H1 (cell line): Measurements from ENCODE around the gene OR52N5. TPM values are rescaled to one million over a fixed set of nuclear protein-coding genes. Genes with fewer than 3 reads are reported as not detected.

Experiments used
- CTCF ChIA-PET: fragments of 300-600 bp; sonication (Branson Sonifier 250); formaldehyde crosslinking; loops from one replicate; lab custom pipeline; 2021; ENCODE audit not compliant: partially characterized antibody; lab: Charles Lee
- POLR2A ChIA-PET: fragments of 300-600 bp; sonication (Branson Sonifier 250); formaldehyde crosslinking; loops from one replicate; lab custom pipeline; 2021; ENCODE audit warnings: inconsistent platforms; ENCODE audit not compliant: partially characterized antibody; lab: Charles Lee
- DNase-seq, 2 experiments: peaks; one replicate each; pipeline versions ENCODE4 v3.0.0 to v3.0.0-alpha.2; 2010 to 2022; ENCODE audit warnings: low spot score in 2 of 2, low read depth in 1 of 2, mixed read lengths in 1 of 2
- FAIRE-seq: peaks from 2 replicates; lab custom pipeline; 2011; peaks lifted over from hg19 to GRCh38; lab: Jason Lieb, UNC
- H2AFZ ChIP-seq: 2 replicates; pipeline ENCODE4 v1.8.1; 2012; ENCODE audit warnings: low read length, inconsistent platforms
- H2AK5ac ChIP-seq: 2 replicates; pipeline ENCODE4 v1.6.1; 2013; ENCODE audit warnings: low read depth, low read length
- H2BK120ac ChIP-seq: replicated peaks from 2 replicates; pipeline ENCODE3; 2013; ENCODE audit warnings: low read depth, low read length, inconsistent platforms
- H2BK12ac ChIP-seq: 2 replicates; pipeline ENCODE4 v1.6.1; 2013; ENCODE audit warnings: low read depth, low read length
- H2BK15ac ChIP-seq: 2 replicates; pipeline ENCODE4 v1.6.1; 2013; ENCODE audit warnings: low read length
- H2BK20ac ChIP-seq: 2 replicates; pipeline ENCODE4 v1.6.1; 2013; ENCODE audit warnings: low read length
- H2BK5ac ChIP-seq: 2 replicates; pipeline ENCODE4 v1.6.1; 2013; ENCODE audit warnings: low read depth, low read length
- H3K14ac ChIP-seq: 2 replicates; pipeline ENCODE4 v1.6.1; 2013; ENCODE audit warnings: inconsistent platforms; ENCODE audit not compliant: insufficient read length
- H3K18ac ChIP-seq: 2 replicates; pipeline ENCODE4 v1.6.1; 2013; ENCODE audit warnings: low read length; ENCODE audit errors: extremely low read depth
- H3K23ac ChIP-seq: 2 replicates; pipeline ENCODE4 v1.6.1; 2013; ENCODE audit warnings: inconsistent platforms; ENCODE audit not compliant: insufficient read length
- H3K23me2 ChIP-seq: 2 replicates; pipeline ENCODE4 v1.6.1; 2013; ENCODE audit warnings: low read depth, low read length
- H3K27ac ChIP-seq: 2 replicates; pipeline ENCODE4 v1.6.1; 2011; ENCODE audit warnings: low read depth, low read length, inconsistent platforms
- H3K27me3 ChIP-seq, 4 experiments: replicated peaks in 1 of 4; 1 replicate in 1 of 4; 2 replicates in 3 of 4; pipeline versions ENCODE4 v1.6.1 to v1.8.1; 2011 to 2013; ENCODE audit warnings: low read length in 3 of 4, mild to moderate bottlenecking in 3 of 4, inconsistent platforms in 2 of 4, mixed read lengths in 2 of 4, moderate library complexity in 1 of 4; ENCODE audit not compliant: control insufficient read depth in 3 of 4, insufficient read depth in 3 of 4; ENCODE audit errors: extremely low read depth in 1 of 4
- H3K36me3 ChIP-seq, 4 experiments: 2 replicates each; pipeline versions ENCODE4 v1.6.1 to v1.8.1; 2011 to 2013; ENCODE audit warnings: mild to moderate bottlenecking in 4 of 4, low read length in 3 of 4, moderate library complexity in 2 of 4, control low read depth in 1 of 4, inconsistent platforms in 1 of 4; ENCODE audit not compliant: insufficient read depth in 4 of 4, control insufficient read depth in 2 of 4
- H3K4ac ChIP-seq: replicated peaks from 2 replicates; pipeline ENCODE3; 2013; ENCODE audit warnings: low read length, low read depth, mixed read lengths, inconsistent platforms; ENCODE audit not compliant: insufficient read length
- H3K4me1 ChIP-seq, 4 experiments: replicated peaks in 1 of 4; 1 replicate in 1 of 4; 2 replicates in 3 of 4; pipeline versions ENCODE4 v1.6.1 to v1.8.1; 2011 to 2013; ENCODE audit warnings: low read length in 3 of 4, inconsistent platforms in 2 of 4, mixed read lengths in 1 of 4; ENCODE audit not compliant: insufficient read depth in 4 of 4, control insufficient read depth in 3 of 4
- H3K4me2 ChIP-seq, 2 experiments: 2 replicates each; pipeline versions ENCODE4 v1.6.1 to v1.8.1; 2011 to 2013; ENCODE audit warnings: low read depth in 2 of 2, low read length in 2 of 2, control low read depth in 1 of 2, inconsistent platforms in 1 of 2, mild to moderate bottlenecking in 1 of 2; ENCODE audit not compliant: insufficient read depth in 1 of 2
- H3K4me3 ChIP-seq, 4 experiments: fragments of 200-600, 300-600 bp in 1 of 4; sonication (generic), shearing (Covaris generic), sonication (Bioruptor Twin) in 1 of 4; 2 replicates each; pipeline versions ENCODE4 v1.5.1 to v1.8.1; 2011 to 2016; ENCODE audit warnings: low read length in 4 of 4, low read depth in 3 of 4, control low read depth in 2 of 4, inconsistent platforms in 2 of 4, mild to moderate bottlenecking in 2 of 4, mixed read lengths in 1 of 4, moderate library complexity in 1 of 4; ENCODE audit not compliant: insufficient read depth in 2 of 4; ENCODE audit errors: extremely low read depth in 1 of 4
- H3K56ac ChIP-seq: replicated peaks from 2 replicates; pipeline ENCODE3; 2013; ENCODE audit warnings: low read depth, mild to moderate bottlenecking, mixed read lengths, low read length, inconsistent platforms; ENCODE audit not compliant: insufficient read length
- H3K79me1 ChIP-seq: 2 replicates; pipeline ENCODE4 v1.6.1; 2013; ENCODE audit warnings: low read depth, low read length, control low read depth
- H3K79me2 ChIP-seq, 2 experiments: 2 replicates each; pipeline versions ENCODE4 v1.6.1 to v1.8.1; 2012 to 2013; ENCODE audit warnings: low read length in 2 of 2, mild to moderate bottlenecking in 2 of 2, inconsistent platforms in 1 of 2; ENCODE audit not compliant: insufficient read depth in 2 of 2, control insufficient read depth in 1 of 2
- H3K9ac ChIP-seq, 4 experiments: replicated peaks in 1 of 4; 1 replicate in 1 of 4; 2 replicates in 3 of 4; pipeline versions ENCODE4 v1.6.1 to v1.8.1; 2011 to 2013; ENCODE audit warnings: low read depth in 3 of 4, low read length in 3 of 4, control low read depth in 2 of 4, mild to moderate bottlenecking in 2 of 4, moderate library complexity in 2 of 4, inconsistent platforms in 1 of 4; ENCODE audit errors: extremely low read depth in 1 of 4
- H3K9me3 ChIP-seq, 2 experiments: 2 replicates each; pipeline versions ENCODE4 v1.6.1 to v1.8.1; 2012 to 2013; ENCODE audit warnings: mild to moderate bottlenecking in 2 of 2, moderate library complexity in 2 of 2, control low read depth in 1 of 2, inconsistent platforms in 1 of 2, low read depth in 1 of 2, low read length in 1 of 2, mixed read lengths in 1 of 2; ENCODE audit not compliant: insufficient read depth in 2 of 2
- H4K20me1 ChIP-seq, 2 experiments: replicated peaks in 1 of 2; 2 replicates each; pipeline versions ENCODE3 to v1.8.1; 2011 to 2013; ENCODE audit warnings: inconsistent platforms in 2 of 2, low read length in 2 of 2, mild to moderate bottlenecking in 1 of 2; ENCODE audit not compliant: insufficient read depth in 2 of 2, control insufficient read depth in 1 of 2
- H4K5ac ChIP-seq: 2 replicates; pipeline ENCODE4 v1.6.1; 2013; ENCODE audit warnings: low read length, low read depth, mixed read lengths, inconsistent platforms; ENCODE audit not compliant: insufficient read length
- H4K8ac ChIP-seq: 2 replicates; pipeline ENCODE4 v1.8.0; 2013; ENCODE audit warnings: mild to moderate bottlenecking, moderate library complexity, low read length, inconsistent platforms; ENCODE audit not compliant: insufficient read depth; ENCODE audit errors: extremely low read depth
- H4K91ac ChIP-seq: replicated peaks from 2 replicates; pipeline ENCODE3; 2013; ENCODE audit warnings: low read length, mixed read lengths, inconsistent platforms; ENCODE audit not compliant: insufficient read length
- SP4 ChIP-seq: IDR thresholded peaks from 2 replicates; pipeline ENCODE4 v1.6.1; 2012; ENCODE audit warnings: low read length, inconsistent platforms
- ZNF274 ChIP-seq: IDR thresholded peaks from 2 replicates; pipeline ENCODE4 v1.7.0; 2012; ENCODE audit warnings: low read length, borderline replicate concordance; ENCODE audit errors: extremely low read depth
- WGBS, 2 experiments: shearing (Covaris generic) in 1 of 2; methylation state at CpG; one replicate each; pipeline versions ENCODE4 v1.1.6 to v1.1.7; 2013 to 2015; ENCODE audit warnings: low lambda C conversion rate in 2 of 2, mixed read lengths in 2 of 2, inconsistent platforms in 1 of 2, low coverage in 1 of 2, missing lambda C conversion rate in 1 of 2; ENCODE audit not compliant: insufficient replicate concordance in 2 of 2, insufficient coverage in 1 of 2, insufficient read length in 1 of 2; ENCODE audit errors: extremely low coverage in 1 of 2, missing lambda C conversion rate in 1 of 2; 5-methylcytosine and 5-hydroxymethylcytosine counted together
- polyA plus RNA-seq, 7 experiments: library from polyadenylated mRNA; depleted of rRNA in 3 of 7; stranded (reverse) in 5 of 7; unstranded in 2 of 7; fragments of >200 nt in 5 of 7; fragments of 200-250 nt in 2 of 7; gene quantifications; 1 replicate in 5 of 7; 2 replicates in 1 of 7; 4 replicates in 1 of 7; pipeline versions ENCODE4 v1.2.1 to v1.2.3, GENCODE V29; 2011 to 2013; ENCODE audit warnings: missing spikeins in 2 of 7, mixed read lengths in 2 of 7
- total RNA-seq: library from RNA; stranded (reverse); fragmentation: NEBNext Ultra II Directional; extraction: Animal tissue kit (Norgen Biotek cat#: 25700); gene quantifications from 2 replicates; pipeline ENCODE4 v1.2.1, GENCODE V29; 2021

Gene OR52N5
- total and polyA plus RNA-seq, 2 of the 8 experiments (the other 6 are each of a cell fraction or from before 2014, with no cell fraction given), result 0.12 TPM; not detected in 1

DNA sequence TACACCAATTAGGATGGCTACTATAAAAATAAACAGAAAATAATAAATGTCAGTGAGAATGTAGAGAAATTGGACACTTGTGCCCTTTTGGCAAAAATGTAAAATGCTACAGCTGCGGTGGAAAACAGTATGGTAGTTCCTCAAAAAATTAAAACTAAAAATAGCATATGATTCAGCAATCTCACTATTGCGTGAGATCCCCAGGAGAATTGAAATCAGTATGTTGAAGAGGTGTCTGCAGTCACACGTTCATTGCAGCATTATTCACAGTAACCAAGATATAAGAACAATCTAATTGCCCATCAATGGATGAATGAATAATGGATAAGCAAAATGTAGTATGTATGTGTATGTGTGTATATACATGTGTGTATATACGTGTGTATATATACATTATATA lies 32.4 kb upstream of the OR52N5 start:
- Histone ChIP-seq H3K9ac (no peak overlapping the region), H2BK5ac (no peak overlapping the region), H3K27me3 (no peaks in the 10 kb centered on the region), H3K79me2 (no peaks in the 10 kb centered on the region), H3K23me2 (no peaks in the 10 kb centered on the region; the same call in 1 of the 2 replicates), H4K20me1 (no peaks in the 10 kb centered on the region), H3K56ac (no peak overlapping the region), H4K91ac (no peak overlapping the region), H3K18ac (no peak overlapping the region), H3K4ac (no peak overlapping the region), H3K79me1 (no peaks in the 10 kb centered on the region), H3K36me3 (no peaks in the 10 kb centered on the region; a peak in 1 of 8 replicates), H3K9me3 (no peaks in the 10 kb centered on the region), H2AFZ (no peak overlapping the region), H2AK5ac (no peak overlapping the region), H3K23ac (no peak overlapping the region), H2BK12ac (no peak overlapping the region), H3K14ac (no peak overlapping the region), H3K4me3 (no peak overlapping the region), H2BK15ac (no peak overlapping the region), H4K8ac (no peak overlapping the region), H3K4me1 (no peaks in the 10 kb centered on the region), H2BK120ac (no peak overlapping the region), H3K4me2 (no peak overlapping the region), H3K27ac (no peak overlapping the region), H2BK20ac (no peak overlapping the region), H4K5ac (no peak overlapping the region)
- 65% methylated on average over 4 of the region's 4 CpGs; no CpG with 5 or more reads in 1 of the 2 experiments for WGBS, 2 experiments
- FAIRE-seq (no peak), DNase-seq (no peak)
- ChIA-PET POLR2A (no interaction called here), CTCF (no interaction called here)
- TF ChIP-seq ZNF274 (no peak), SP4 (no peak)
